ENCODE data around the gene CDK2. TPM values are rescaled to one million over a fixed set of nuclear protein-coding genes. Genes with fewer than 3 reads are reported as not detected.

Gene CDK2
- total and polyA plus RNA-seq, 8 donors = 5.7 to 19.8 (median 9.7) TPM

DNA sequence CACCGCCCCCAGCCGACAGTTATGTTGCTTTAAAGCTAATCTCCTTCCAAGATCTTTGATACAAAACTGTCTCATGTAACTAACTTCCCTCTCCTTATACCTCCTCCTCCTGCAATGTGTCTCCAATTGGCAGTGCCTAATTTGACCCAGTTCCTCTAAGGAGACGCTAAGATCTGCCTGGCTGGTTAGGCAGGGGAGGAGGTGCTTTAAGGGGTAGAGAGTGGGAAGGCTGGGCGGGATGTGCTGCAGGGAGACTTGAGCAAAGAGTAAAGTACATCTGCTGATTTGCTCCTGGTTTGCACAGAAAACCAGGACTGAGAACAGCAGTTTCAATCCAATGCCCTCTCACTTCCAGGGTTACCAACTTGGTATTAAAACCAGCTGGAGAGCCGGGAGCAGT, 46.9 kb downstream of the CDK2 start:
- no peaks in the 10 kb centered on the region for H3K9me3 ChIP-seq
- TF ChIP-seq, protein P1, sequence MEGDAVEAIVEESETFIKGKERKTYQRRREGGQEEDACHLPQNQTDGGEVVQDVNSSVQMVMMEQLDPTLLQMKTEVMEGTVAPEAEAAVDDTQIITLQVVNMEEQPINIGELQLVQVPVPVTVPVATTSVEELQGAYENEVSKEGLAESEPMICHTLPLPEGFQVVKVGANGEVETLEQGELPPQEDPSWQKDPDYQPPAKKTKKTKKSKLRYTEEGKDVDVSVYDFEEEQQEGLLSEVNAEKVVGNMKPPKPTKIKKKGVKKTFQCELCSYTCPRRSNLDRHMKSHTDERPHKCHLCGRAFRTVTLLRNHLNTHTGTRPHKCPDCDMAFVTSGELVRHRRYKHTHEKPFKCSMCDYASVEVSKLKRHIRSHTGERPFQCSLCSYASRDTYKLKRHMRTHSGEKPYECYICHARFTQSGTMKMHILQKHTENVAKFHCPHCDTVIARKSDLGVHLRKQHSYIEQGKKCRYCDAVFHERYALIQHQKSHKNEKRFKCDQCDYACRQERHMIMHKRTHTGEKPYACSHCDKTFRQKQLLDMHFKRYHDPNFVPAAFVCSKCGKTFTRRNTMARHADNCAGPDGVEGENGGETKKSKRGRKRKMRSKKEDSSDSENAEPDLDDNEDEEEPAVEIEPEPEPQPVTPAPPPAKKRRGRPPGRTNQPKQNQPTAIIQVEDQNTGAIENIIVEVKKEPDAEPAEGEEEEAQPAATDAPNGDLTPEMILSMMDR (IDR thresholded peaks at IDR 0.05) = no peak
- H3K36me3 ChIP-seq = no peaks in the 10 kb centered on the region
- no peak overlapping the region for H3K4me3 ChIP-seq
- no peaks in the 10 kb centered on the region for H3K4me1 ChIP-seq
- H3K27ac ChIP-seq = no peak overlapping the region
- FAIRE-seq (no peak), ATAC-seq (no peak), DNase-seq (no peak)
- WGBS, 2 donors = 96 to 97% methylated on average over 5 of the region's 5 CpGs
- intact Hi-C loops (cut with DNase I) = no loop called here
- H3K27me3 ChIP-seq = no peaks in the 10 kb centered on the region

DNA sequence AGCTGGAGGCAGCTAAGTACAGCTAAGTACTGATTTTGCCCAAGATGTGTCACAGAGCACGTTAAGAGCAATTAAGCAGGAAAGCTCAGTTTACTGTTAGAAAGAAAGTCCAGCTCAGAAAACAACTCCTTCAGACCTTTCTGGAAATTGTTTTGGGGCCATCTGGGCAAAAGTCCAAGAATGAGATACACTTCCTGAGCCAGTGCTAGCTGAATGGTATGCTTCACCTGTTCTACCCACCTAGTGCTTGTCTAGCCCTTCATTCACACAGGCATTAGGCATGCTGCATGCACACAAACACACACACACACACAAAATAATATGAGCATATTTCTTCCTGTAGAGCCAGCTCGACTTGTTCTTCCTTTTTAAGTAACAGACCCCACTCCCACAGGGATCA, 47.6 kb downstream of the CDK2 start:
- Histone ChIP-seq H3K9me3 (no peaks in the 10 kb centered on the region), H3K4me3 (no peak overlapping the region), H3K4me1 (no peaks in the 10 kb centered on the region), H3K27me3 (no peaks in the 10 kb centered on the region), H3K36me3 (no peaks in the 10 kb centered on the region), H3K27ac (no peak overlapping the region)
- ATAC-seq (peak in 1 of 4 donors; percentile 30), DNase-seq (no peak), FAIRE-seq (no peak)
- TF ChIP-seq, protein P1 (IDR thresholded peaks at IDR 0.05) = no peak
- intact Hi-C loops (cut with DNase I) = no loop called here
- WGBS, 2 donors = 45 to 55% methylated on average over 2 of the region's 2 CpGs

DNA sequence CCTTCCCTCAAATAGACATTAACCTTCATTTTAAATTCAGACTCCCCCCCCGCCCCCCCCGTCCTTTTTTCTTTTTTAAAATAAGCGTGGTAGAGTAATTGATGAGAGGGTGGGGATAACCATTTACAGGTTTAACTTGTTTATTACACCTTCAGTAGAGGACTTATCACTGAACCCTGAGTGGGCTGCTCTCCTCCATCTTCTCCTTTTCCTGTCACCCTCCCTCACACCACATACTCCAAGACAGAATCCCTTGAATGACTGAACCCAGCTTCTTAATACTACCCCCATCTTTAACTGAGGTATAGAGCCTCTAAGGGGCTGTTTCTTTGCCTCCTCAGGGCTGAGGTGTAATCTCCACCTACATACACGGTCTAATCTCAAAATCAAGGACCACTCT, 50.6 kb downstream of the CDK2 start:
- Histone ChIP-seq H3K36me3 (no peaks in the 10 kb centered on the region), H3K4me3 (no peak overlapping the region), H3K27me3 (no peaks in the 10 kb centered on the region), H3K9me3 (no peaks in the 10 kb centered on the region), H3K27ac (no peak overlapping the region), H3K4me1 (no peaks in the 10 kb centered on the region)
- FAIRE-seq (no peak), ATAC-seq (no peak), DNase-seq (no peak)
- 73 to 74% methylated on average over 4 of the region's 4 CpGs for WGBS, 2 donors
- intact Hi-C loops (cut with DNase I) = no loop called here
- TF ChIP-seq, protein P1 (IDR thresholded peaks at IDR 0.05) = no peak

DNA sequence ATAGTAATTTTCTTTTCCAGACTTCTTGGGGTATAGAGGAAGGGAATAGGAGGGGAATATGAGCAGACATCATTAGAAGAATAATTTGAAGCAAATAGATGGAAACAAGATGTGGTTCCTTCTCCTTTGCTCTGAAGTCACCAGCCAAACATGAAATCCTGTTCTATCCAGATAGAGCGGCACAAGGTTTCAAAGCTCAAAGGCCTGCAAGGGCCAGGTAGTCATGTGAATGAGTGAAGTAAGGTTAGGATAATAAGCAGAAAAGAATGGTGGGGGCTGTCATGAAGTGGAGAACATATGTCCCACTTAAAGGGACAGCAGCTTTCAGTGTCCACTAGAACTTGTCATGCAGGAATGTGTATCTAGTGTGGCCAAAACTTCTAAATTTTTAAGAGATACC, 51.7 kb downstream of the CDK2 start:
- no peaks in the 10 kb centered on the region for H3K9me3 ChIP-seq
- H3K4me1 ChIP-seq = no peaks in the 10 kb centered on the region
- 98 to 100% methylated on average over 1 of the region's 1 CpG for WGBS, 2 donors
- no peaks in the 10 kb centered on the region for H3K27me3 ChIP-seq
- DNase-seq (no peak), FAIRE-seq (no peak), ATAC-seq (no peak)
- TF ChIP-seq, protein P1 (IDR thresholded peaks at IDR 0.05) = no peak
- no peak overlapping the region for H3K4me3 ChIP-seq
- H3K36me3 ChIP-seq = no peaks in the 10 kb centered on the region
- H3K27ac ChIP-seq = no peak overlapping the region
- intact Hi-C loops (cut with DNase I) = no loop called here

DNA sequence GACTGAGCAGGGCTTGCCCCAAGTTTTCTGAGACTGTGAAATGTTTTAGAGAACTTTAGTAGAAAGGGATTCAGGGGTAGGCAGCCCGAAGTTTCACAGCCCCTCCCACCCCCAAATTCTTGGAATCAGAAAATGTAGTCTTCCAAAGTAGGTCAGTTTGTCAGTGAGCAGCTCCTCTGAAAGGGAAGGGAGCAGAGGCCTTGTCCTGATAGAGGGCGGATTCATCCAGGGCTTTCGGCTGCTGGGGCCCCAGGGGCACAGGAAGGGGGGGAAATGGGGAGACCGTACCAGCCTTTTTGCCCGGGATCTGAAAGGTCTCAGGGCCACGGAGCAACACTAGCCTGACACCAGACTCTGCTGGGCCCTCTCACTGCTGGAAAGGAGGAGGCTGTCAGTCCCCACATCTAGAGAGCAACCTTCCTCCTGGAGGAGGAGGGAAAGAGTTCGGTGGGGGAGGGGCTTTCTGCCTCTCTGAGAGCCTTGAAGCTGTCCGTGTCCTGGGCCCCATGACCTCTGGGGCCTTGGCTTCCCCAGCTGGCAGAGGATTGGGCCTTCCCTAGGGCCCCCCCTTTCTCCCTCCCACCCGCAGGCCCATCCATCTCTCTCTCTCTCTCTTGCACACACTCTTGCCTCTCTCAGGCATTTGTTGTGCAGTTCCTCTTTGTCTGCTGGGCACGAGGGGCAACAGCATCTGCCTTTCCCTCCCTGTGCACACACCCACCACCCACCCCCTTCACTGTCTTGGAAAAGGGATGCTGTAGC, 54.0 kb downstream of the CDK2 start, which contains the start of gene IKZF4:
TSS of gene IKZF4 (plus strand) at position 621 of the 762 bp plus-strand sequence. CDS start 451 bp downstream, outside the sequence.
- 56 to 59% methylated on average over 10 of the region's 10 CpGs for WGBS, 2 donors
- Histone ChIP-seq H3K36me3 (no peaks in the 10 kb centered on the region), H3K27me3 (no peaks in the 10 kb centered on the region), H3K27ac (peak within 1 kb of the TSS in 1 of 4 donors; percentile 8), H3K4me1 (no peaks in the 10 kb centered on the region), H3K4me3 (no peak within 1 kb of the TSS), H3K9me3 (no peaks in the 10 kb centered on the region)
- FAIRE-seq (no peak), DNase-seq (no peak), ATAC-seq (peak in 3 of 4 donors; percentile 62 to 67 (median 63))
- intact Hi-C loops (cut with DNase I) = no loop called here
- TF ChIP-seq, protein P1 (IDR thresholded peaks at IDR 0.05) = no peak
